Neuronal stem cell (in vitro differentiated cells): Measurements from ENCODE around the gene SMG1.
"Not testable (repeated sequence)": the region's sequence is repeated elsewhere in the genome, so short reads cannot be mapped to it uniquely, and the experiment has no call there.

ENCODE experiments used
- DNase-seq: peaks from one replicate; pipeline ENCODE4 v3.0.0-alpha.2; 2013; ENCODE audit warnings: low spot score
- H2AFZ ChIP-seq: one replicate; pipeline ENCODE4 v1.6.1; 2013; ENCODE audit warnings: mild to moderate bottlenecking, low read length, inconsistent platforms
- H2AK5ac ChIP-seq: 2 replicates; pipeline ENCODE4 v1.6.1; 2013; ENCODE audit warnings: low read depth, mild to moderate bottlenecking, inconsistent platforms, low read length, moderate library complexity, mixed read lengths
- H2BK120ac ChIP-seq: 2 replicates; pipeline ENCODE4 v1.6.1; 2013; ENCODE audit warnings: low read depth, mild to moderate bottlenecking, inconsistent platforms, low read length, moderate library complexity, mixed read lengths
- H2BK12ac ChIP-seq: one replicate; pipeline ENCODE4 v1.6.1; 2013; ENCODE audit warnings: low read length, inconsistent platforms
- H2BK15ac ChIP-seq: 2 replicates; pipeline ENCODE4 v1.6.1; 2013; ENCODE audit warnings: mild to moderate bottlenecking, low read length, inconsistent platforms, mixed read lengths
- H2BK5ac ChIP-seq: one replicate; pipeline ENCODE4 v1.6.1; 2013; ENCODE audit warnings: inconsistent platforms, mild to moderate bottlenecking, low read length, moderate library complexity
- H3K14ac ChIP-seq: one replicate; pipeline ENCODE4 v1.6.1; 2013; ENCODE audit warnings: low read length, inconsistent platforms
- H3K18ac ChIP-seq: 2 replicates; pipeline ENCODE4 v1.6.1; 2013; ENCODE audit warnings: low read length, inconsistent platforms
- H3K23ac ChIP-seq: 2 replicates; pipeline ENCODE4 v1.6.1; 2013; ENCODE audit warnings: low read depth, mild to moderate bottlenecking, mixed read lengths, low read length, inconsistent platforms; ENCODE audit not compliant: poor library complexity
- H3K27ac ChIP-seq: replicated peaks from 3 replicates; pipeline ENCODE4 v1.5.1; 2013; ENCODE audit warnings: low read length, inconsistent platforms
- H3K27me3 ChIP-seq, 3 experiments: 2 replicates each; pipeline ENCODE4 v1.6.1; 2013; ENCODE audit warnings: low read length in 3 of 3, mild to moderate bottlenecking in 2 of 3, inconsistent platforms in 1 of 3, low read depth in 1 of 3, mixed read lengths in 1 of 3, moderate library complexity in 1 of 3; ENCODE audit not compliant: control insufficient read depth in 3 of 3, insufficient read depth in 3 of 3
- H3K36me3 ChIP-seq, 2 donors: replicated peaks in 1 of 2; 2 replicates each; pipeline ENCODE4 v1.6.1; 2013; ENCODE audit warnings: low read length in 2 of 2; ENCODE audit not compliant: control insufficient read depth in 2 of 2, insufficient read depth in 2 of 2
- H3K4ac ChIP-seq: 2 replicates; pipeline ENCODE4 v1.6.1; 2013; ENCODE audit warnings: inconsistent platforms, mild to moderate bottlenecking, low read length, moderate library complexity
- H3K4me1 ChIP-seq, 2 donors: 1 replicate in 1 of 2; 2 replicates in 1 of 2; pipeline ENCODE4 v1.6.1; 2013; ENCODE audit warnings: low read length in 2 of 2, low read depth in 1 of 2; ENCODE audit not compliant: control insufficient read depth in 2 of 2, insufficient read depth in 1 of 2
- H3K4me2 ChIP-seq: one replicate; pipeline ENCODE4 v1.6.1; 2013; ENCODE audit warnings: mild to moderate bottlenecking, low read length, inconsistent platforms; ENCODE audit not compliant: insufficient read depth, poor library complexity, severe bottlenecking
- H3K4me3 ChIP-seq, 2 donors: 2 replicates each; pipeline ENCODE4 v1.5.1; 2013; ENCODE audit warnings: low read length in 2 of 2, mild to moderate bottlenecking in 2 of 2, inconsistent platforms in 1 of 2, moderate library complexity in 1 of 2
- H3K79me1 ChIP-seq: one replicate; pipeline ENCODE4 v1.6.1; 2013; ENCODE audit warnings: low read depth, mild to moderate bottlenecking, inconsistent platforms, low read length, moderate library complexity
- H3K9ac ChIP-seq: one replicate; pipeline ENCODE4 v1.6.1; 2013; ENCODE audit warnings: mild to moderate bottlenecking, low read depth, low read length, inconsistent platforms; ENCODE audit not compliant: poor library complexity
- H3K9me3 ChIP-seq, 2 donors: replicated peaks in 1 of 2; 2 replicates each; pipeline versions ENCODE3 to v1.6.1; 2013; ENCODE audit warnings: low read length in 2 of 2, mild to moderate bottlenecking in 2 of 2, inconsistent platforms in 1 of 2, low read depth in 1 of 2, mixed read lengths in 1 of 2, moderate library complexity in 1 of 2; ENCODE audit not compliant: control insufficient read depth in 2 of 2, insufficient read depth in 1 of 2
- H4K8ac ChIP-seq: one replicate; pipeline ENCODE4 v1.6.1; 2013; ENCODE audit warnings: low read depth, mild to moderate bottlenecking, inconsistent platforms, low read length, moderate library complexity
- H4K91ac ChIP-seq: one replicate; pipeline ENCODE4 v1.6.1; 2013; ENCODE audit warnings: low read length, low read depth, mild to moderate bottlenecking, inconsistent platforms; ENCODE audit not compliant: poor library complexity
- WGBS, 2 donors: extraction: QIAGEN DNeasy Blood & Tissue Kit; methylation state at CpG; one replicate each; pipeline ENCODE4 v1.1.7; 2013; ENCODE audit warnings: missing lambda C conversion rate in 2 of 2, mixed read lengths in 1 of 2; ENCODE audit not compliant: insufficient read length in 2 of 2, insufficient replicate concordance in 1 of 2; ENCODE audit errors: extremely low coverage in 2 of 2; 5-methylcytosine and 5-hydroxymethylcytosine counted together

SMG1 gene

DNA sequence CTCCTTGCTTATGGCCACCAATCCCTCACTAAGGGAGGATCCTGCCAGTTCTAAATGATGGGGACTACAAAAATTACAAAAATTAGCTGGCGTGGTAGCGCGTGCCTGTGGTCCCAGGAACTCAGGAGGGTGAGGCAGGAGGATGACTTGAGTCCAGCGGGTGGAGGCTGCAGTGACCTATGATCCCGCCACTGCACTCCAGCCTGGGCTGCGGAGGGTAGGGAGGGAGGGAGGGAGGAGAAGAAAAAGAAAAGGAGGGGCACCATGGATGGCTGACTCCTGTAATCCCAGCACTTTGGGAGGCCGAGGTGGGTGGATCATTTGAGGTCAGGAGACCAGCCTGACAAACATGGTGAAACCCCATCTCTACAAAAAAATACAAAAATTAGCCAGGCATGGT lies 1.9 kb upstream of the SMG1 start:
- not testable (repeated sequence) for H2AFZ ChIP-seq, H4K8ac ChIP-seq, H3K4me2 ChIP-seq, DNase-seq, H3K9ac ChIP-seq, H2AK5ac ChIP-seq, H3K18ac ChIP-seq, H3K27me3 ChIP-seq, H3K79me1 ChIP-seq, H2BK15ac ChIP-seq, H3K14ac ChIP-seq, H3K27ac ChIP-seq, H2BK5ac ChIP-seq, H3K9me3 ChIP-seq, H3K4ac ChIP-seq, H3K4me1 ChIP-seq, H2BK120ac ChIP-seq, H2BK12ac ChIP-seq, H3K4me3 ChIP-seq, H3K36me3 ChIP-seq, H3K23ac ChIP-seq, H4K91ac ChIP-seq
- WGBS, 2 donors, result no CpG with 5 or more reads among the region's 7 CpGs

DNA sequence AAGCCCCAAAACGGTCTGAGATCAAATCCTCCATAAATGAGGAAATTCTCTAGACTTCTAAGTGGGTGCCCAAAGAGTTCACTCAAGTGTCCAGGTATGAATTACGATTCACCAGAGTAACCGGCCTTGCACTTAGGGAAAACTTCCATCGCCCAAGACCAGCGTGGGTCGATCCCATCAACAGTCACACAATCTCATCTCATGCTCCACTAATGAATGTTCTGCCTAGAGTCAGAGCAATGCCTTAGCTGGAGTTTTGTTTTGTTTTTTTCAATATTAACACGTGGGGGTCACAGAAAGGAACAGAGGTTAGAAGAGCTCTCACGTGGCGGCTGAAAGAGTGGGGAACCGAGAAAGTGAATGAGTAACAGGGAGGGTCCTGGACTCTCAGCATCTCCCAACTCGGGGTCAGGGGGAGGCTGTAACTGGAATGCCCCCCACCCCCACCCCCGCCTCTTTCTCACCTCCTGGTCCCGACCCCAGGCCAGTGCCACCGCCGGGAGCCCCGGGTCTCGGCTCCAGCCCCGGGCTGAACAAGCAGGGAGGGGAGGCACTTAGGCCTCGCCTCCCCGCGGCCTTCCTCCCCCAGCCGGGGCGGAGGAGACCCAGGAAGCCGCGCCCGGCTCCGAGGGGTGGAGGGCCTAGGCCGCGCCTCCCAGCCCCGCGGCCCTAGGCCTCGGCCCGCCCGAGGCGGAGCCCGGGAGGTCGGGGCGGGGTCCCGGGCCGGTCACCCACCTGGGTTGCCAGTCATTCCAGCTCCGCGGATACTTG lies 808 bp downstream of the SMG1 start:
- H3K4ac ChIP-seq, H3K18ac ChIP-seq, H3K36me3 ChIP-seq, H3K23ac ChIP-seq, H3K27me3 ChIP-seq, H2BK5ac ChIP-seq, H3K79me1 ChIP-seq, H4K8ac ChIP-seq, H3K9me3 ChIP-seq, H3K4me1 ChIP-seq, H3K14ac ChIP-seq, H2BK15ac ChIP-seq, H2BK120ac ChIP-seq, H2AK5ac ChIP-seq, H4K91ac ChIP-seq, H2BK12ac ChIP-seq: not testable (repeated sequence)
- peak overlapping the region; percentile 96 for H2AFZ ChIP-seq
- H3K4me2 ChIP-seq, result peak overlapping the region; percentile 45
- H3K4me3 ChIP-seq, result peak overlapping the region; percentile 57 to 95
- peak overlapping the region; percentile 94 for H3K27ac ChIP-seq
- DNase-seq, result peak; percentile 21
- no CpG with 5 or more reads among the region's 42 CpGs for WGBS, 2 donors
- H3K9ac ChIP-seq, result peak overlapping the region; percentile 60

GRCh38 chr16:18923935-18924334 lies 2.3 kb downstream of the SMG1 start:
- not testable (repeated sequence) for H3K9ac ChIP-seq, DNase-seq, H3K4me1 ChIP-seq, H2BK5ac ChIP-seq, H2BK12ac ChIP-seq, H3K4ac ChIP-seq, H2AK5ac ChIP-seq, H2BK15ac ChIP-seq, H3K27me3 ChIP-seq, H3K27ac ChIP-seq, H4K8ac ChIP-seq, H3K23ac ChIP-seq, H3K4me3 ChIP-seq, H2BK120ac ChIP-seq, H3K79me1 ChIP-seq, H3K4me2 ChIP-seq, H4K91ac ChIP-seq, H3K36me3 ChIP-seq, H3K9me3 ChIP-seq, H2AFZ ChIP-seq, H3K14ac ChIP-seq, H3K18ac ChIP-seq
- no CpG with 5 or more reads among the region's 5 CpGs for WGBS, 2 donors

DNA sequence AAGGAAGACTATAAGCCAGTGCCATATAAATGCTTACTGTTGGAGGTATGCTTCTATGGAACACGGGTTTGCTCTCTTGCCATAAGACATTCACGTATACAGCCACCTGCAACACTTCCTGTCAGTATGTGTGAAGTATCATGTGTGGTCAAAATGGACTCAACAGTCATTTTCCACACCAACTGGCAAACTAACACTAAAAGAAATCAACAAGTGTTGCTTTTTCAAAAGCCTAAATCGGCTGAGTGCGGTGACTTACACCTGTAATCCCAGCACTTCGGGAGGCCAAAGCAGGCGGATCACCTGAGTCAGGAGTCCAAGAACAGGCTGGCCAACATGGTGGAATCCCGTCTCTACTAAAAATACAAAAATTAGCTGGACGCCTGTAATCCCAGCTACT lies 3.1 kb downstream of the SMG1 start:
- H3K4me2 ChIP-seq, H2AK5ac ChIP-seq, H3K9me3 ChIP-seq, H3K23ac ChIP-seq, H3K14ac ChIP-seq, H2BK120ac ChIP-seq, H2BK12ac ChIP-seq, H3K79me1 ChIP-seq, H3K4me3 ChIP-seq, H3K27me3 ChIP-seq, H3K36me3 ChIP-seq, H3K4me1 ChIP-seq, DNase-seq, H3K4ac ChIP-seq, H3K9ac ChIP-seq, H4K91ac ChIP-seq, H4K8ac ChIP-seq, H2BK15ac ChIP-seq, H2AFZ ChIP-seq, H3K27ac ChIP-seq, H2BK5ac ChIP-seq, H3K18ac ChIP-seq: not testable (repeated sequence)
- WGBS, 2 donors, result no CpG with 5 or more reads among the region's 8 CpGs
